Naive B cell (primary cell): Measurements from ENCODE around the gene TRPV4. TPM values are rescaled to one million over a fixed set of nuclear protein-coding genes. Genes with fewer than 3 reads are reported as not detected.
A peak's percentile ranks its signal among the peaks of the same experiment; 100 is the strongest.
"Not testable (repeated sequence)": the region's sequence is repeated elsewhere in the genome, so short reads cannot be mapped to it uniquely, and the experiment has no call there.

Source experiments
- ATAC-seq, 2 donors: fragments of 150-1000 bp; cut with Tn5 transposase; 2 replicates each; pipeline ENCODE4 v1.10.0; 2021; ENCODE audit warnings: low read depth in 2 of 2, mild to moderate bottlenecking in 2 of 2, moderate library complexity in 2 of 2
- DNase-seq: peaks from one replicate; pipeline ENCODE4 v3.0.0; 2022
- H3K27ac Mint-ChIP-seq, 6 donors: one replicate each; pipeline ENCODE4 v1.8.0; 2020 to 2022; ENCODE audit warnings: mild to moderate bottlenecking in 6 of 6, mixed read lengths in 6 of 6, moderate library complexity in 5 of 6, inconsistent platforms in 2 of 6
- H3K27me3 Mint-ChIP-seq, 3 donors: one replicate each; pipeline ENCODE4 v1.8.0; 2021 to 2022; ENCODE audit warnings: mixed read lengths in 3 of 3, mild to moderate bottlenecking in 1 of 3
- H3K36me3 Mint-ChIP-seq, 2 donors: one replicate each; pipeline ENCODE4 v1.8.0; 2020 to 2022; ENCODE audit warnings: mixed read lengths in 2 of 2, inconsistent platforms in 1 of 2, mild to moderate bottlenecking in 1 of 2
- H3K4me1 Mint-ChIP-seq, 3 donors: one replicate each; pipeline ENCODE4 v1.8.0; 2020 to 2022; ENCODE audit warnings: mixed read lengths in 3 of 3, inconsistent platforms in 1 of 3, mild to moderate bottlenecking in 1 of 3, moderate library complexity in 1 of 3
- H3K4me3 Mint-ChIP-seq, 8 donors: one replicate each; pipeline ENCODE4 v1.8.0; 2020 to 2022; ENCODE audit warnings: mild to moderate bottlenecking in 8 of 8, mixed read lengths in 8 of 8, moderate library complexity in 8 of 8, inconsistent platforms in 2 of 8
- H3K9me3 Mint-ChIP-seq, 7 donors: one replicate each; pipeline ENCODE4 v1.8.0; 2020 to 2022; ENCODE audit warnings: mixed read lengths in 7 of 7, mild to moderate bottlenecking in 5 of 7, inconsistent platforms in 2 of 7, moderate library complexity in 1 of 7
- polyA plus RNA-seq, 6 donors: library from polyadenylated mRNA; unstranded; fragments of 300-500 nt; fragmentation: Illumina TruSeq; gene quantifications; one replicate each; pipeline ENCODE4 v1.2.3, GENCODE V29; 2021; ENCODE audit warnings: low read depth in 6 of 6

TRPV4 gene
- polyA plus RNA-seq, 6 donors from 2014 or later, result not detected

- H3K4me1 Mint-ChIP-seq, result peaks cover 33 to 47% (median 34%) of the 10 kb centered on the region in 3 donors
- H3K4me3 Mint-ChIP-seq, result no peak overlapping the region
- no peaks in the 10 kb centered on the region for H3K9me3 Mint-ChIP-seq
- peaks cover 0 to 12% of the 10 kb centered on the region in 2 donors for H3K36me3 Mint-ChIP-seq
- DNase-seq (no peak), ATAC-seq (no peak)
- no peaks in the 10 kb centered on the region for H3K27me3 Mint-ChIP-seq
- peak overlapping the region in 1 of 6 donors; percentile 58 for H3K27ac Mint-ChIP-seq
These were observed 38.6 kb upstream of the TRPV4 start for GRCh38 chr12:109871668-109872314.

- H3K4me1 Mint-ChIP-seq, result peaks cover 23 to 41% (median 24%) of the 10 kb centered on the region in 3 donors
- peaks cover 0 to 12% of the 10 kb centered on the region in 2 donors for H3K36me3 Mint-ChIP-seq
- no peak overlapping the region for H3K4me3 Mint-ChIP-seq
- DNase-seq (no peak), ATAC-seq (no peak)
- H3K9me3 Mint-ChIP-seq, result no peaks in the 10 kb centered on the region
- H3K27me3 Mint-ChIP-seq, result no peaks in the 10 kb centered on the region
- no peak overlapping the region for H3K27ac Mint-ChIP-seq
These were observed 37.5 kb upstream of the TRPV4 start for GRCh38 chr12:109870648-109871047.

GRCh38 chr12:109868182-109869051 lies 35.2 kb upstream of the TRPV4 start:
- H3K36me3 Mint-ChIP-seq, result peaks cover 0 to 12% of the 10 kb centered on the region in 2 donors
- peak overlapping the region in 4 of 6 donors; percentile 57 to 74 (median 72) for H3K27ac Mint-ChIP-seq
- H3K27me3 Mint-ChIP-seq, result no peaks in the 10 kb centered on the region
- DNase-seq (no peak), ATAC-seq (no peak)
- no peak overlapping the region for H3K4me3 Mint-ChIP-seq
- peaks cover 10 to 35% (median 18%) of the 10 kb centered on the region in 3 donors for H3K4me1 Mint-ChIP-seq
- no peaks in the 10 kb centered on the region for H3K9me3 Mint-ChIP-seq

- peak overlapping the region in 2 of 6 donors; percentile 49 to 69 for H3K27ac Mint-ChIP-seq
- DNase-seq, result no peak
- ATAC-seq, result no peak
- H3K4me1 Mint-ChIP-seq, result peaks cover 5 to 41% (median 14%) of the 10 kb centered on the region in 3 donors
- H3K36me3 Mint-ChIP-seq, result peaks cover 0 to 6% of the 10 kb centered on the region in 2 donors
- no peaks in the 10 kb centered on the region for H3K27me3 Mint-ChIP-seq
- no peaks in the 10 kb centered on the region for H3K9me3 Mint-ChIP-seq
- H3K4me3 Mint-ChIP-seq, result no peak overlapping the region
These were observed 31.7 kb upstream of the TRPV4 start for GRCh38 chr12:109864916-109865315.

GRCh38 chr12:109863847-109864712 lies 30.9 kb upstream of the TRPV4 start:
- no peaks in the 10 kb centered on the region for H3K27me3 Mint-ChIP-seq
- no peaks in the 10 kb centered on the region for H3K9me3 Mint-ChIP-seq
- DNase-seq (no peak), ATAC-seq (no peak)
- H3K4me1 Mint-ChIP-seq, result peaks cover 5 to 41% (median 14%) of the 10 kb centered on the region in 3 donors
- H3K27ac Mint-ChIP-seq, result peak overlapping the region in 4 of 6 donors; percentile 14 to 85 (median 49)
- peaks cover 0 to 6% of the 10 kb centered on the region in 2 donors for H3K36me3 Mint-ChIP-seq
- H3K4me3 Mint-ChIP-seq, result peak overlapping the region in 1 of 8 donors; percentile 41

- DNase-seq, H3K4me3 Mint-ChIP-seq, H3K27me3 Mint-ChIP-seq, H3K36me3 Mint-ChIP-seq, H3K9me3 Mint-ChIP-seq, ATAC-seq: not testable (repeated sequence)
- Mint-ChIP-seq H3K4me1 (peaks cover 0 to 32% (median 7%) of the 10 kb centered on the region in 3 donors), H3K27ac (peak overlapping the region in 1 of 6 donors; percentile 61)
These were observed 29.3 kb upstream of the TRPV4 start for GRCh38 chr12:109862491-109862890.

GRCh38 chr12:109861689-109862314 lies 28.6 kb upstream of the TRPV4 start:
- Mint-ChIP-seq H3K27ac (peak overlapping the region in 1 of 6 donors; percentile 62), H3K27me3 (no peaks in the 10 kb centered on the region), H3K9me3 (no peaks in the 10 kb centered on the region), H3K36me3 (peaks cover 0 to 11% of the 10 kb centered on the region in 2 donors), H3K4me3 (no peak overlapping the region), H3K4me1 (peaks cover 0 to 27% (median 7%) of the 10 kb centered on the region in 3 donors)
- DNase-seq (no peak), ATAC-seq (no peak)

- Mint-ChIP-seq H3K4me1 (peaks cover 0 to 22% (median 7%) of the 10 kb centered on the region in 3 donors), H3K27ac (no peak overlapping the region), H3K27me3 (no peaks in the 10 kb centered on the region)
These were observed 27.8 kb upstream of the TRPV4 start for GRCh38 chr12:109860977-109861376.

GRCh38 chr12:109858764-109859163 lies 25.6 kb upstream of the TRPV4 start:
- Mint-ChIP-seq H3K4me1 (peaks cover 0 to 14% (median under 1%) of the 10 kb centered on the region in 3 donors), H3K27ac (peak overlapping the region in 1 of 6 donors; percentile 74), H3K9me3 (no peaks in the 10 kb centered on the region), H3K4me3 (no peak overlapping the region), H3K36me3 (peaks cover 0 to 11% of the 10 kb centered on the region in 2 donors), H3K27me3 (no peaks in the 10 kb centered on the region)
- ATAC-seq, result no peak
- no peak for DNase-seq

More at GRCh38 chr12:109860977-109861376, 27.8 kb upstream of the TRPV4 start:
- Mint-ChIP-seq H3K4me3 (no peak overlapping the region), H3K9me3 (no peaks in the 10 kb centered on the region), H3K36me3 (peaks cover 0 to 11% of the 10 kb centered on the region in 2 donors)
- DNase-seq (no peak), ATAC-seq (no peak)

- H3K4me1 Mint-ChIP-seq, result peaks cover 0 to 9% (median 3%) of the 10 kb centered on the region in 3 donors
- H3K36me3 Mint-ChIP-seq, result peaks cover 0 to 11% of the 10 kb centered on the region in 2 donors
- H3K9me3 Mint-ChIP-seq, result no peaks in the 10 kb centered on the region
- ATAC-seq, result no peak
- H3K27me3 Mint-ChIP-seq, result no peaks in the 10 kb centered on the region
- H3K4me3 Mint-ChIP-seq, result no peak overlapping the region
- DNase-seq, result no peak
- peak overlapping the region in 1 of 6 donors; percentile 63 for H3K27ac Mint-ChIP-seq
These were observed 24.5 kb upstream of the TRPV4 start for GRCh38 chr12:109857715-109858114.

- Mint-ChIP-seq H3K27me3 (no peaks in the 10 kb centered on the region), H3K9me3 (no peaks in the 10 kb centered on the region), H3K4me3 (no peak overlapping the region), H3K27ac (no peak overlapping the region), H3K4me1 (peaks cover 0 to 4% (median 3%) of the 10 kb centered on the region in 3 donors), H3K36me3 (peaks cover 5 to 11% of the 10 kb centered on the region in 2 donors)
- DNase-seq (no peak), ATAC-seq (no peak)
These were observed 22.2 kb upstream of the TRPV4 start for GRCh38 chr12:109855377-109855776.

- H3K27ac Mint-ChIP-seq, H3K4me3 Mint-ChIP-seq, H3K27me3 Mint-ChIP-seq, H3K4me1 Mint-ChIP-seq, H3K36me3 Mint-ChIP-seq, DNase-seq, H3K9me3 Mint-ChIP-seq, ATAC-seq: not testable (repeated sequence)
These were observed 17.3 kb upstream of the TRPV4 start for GRCh38 chr12:109850518-109850917.
